PC-9 (cell line): ENCODE data around the gene CCL11.

Source experiments
- CTCF ChIP-seq: fragments of 200-600 bp; sonication (generic); conservative IDR thresholded peaks from 2 replicates; pipeline ENCODE4 v1.6.1; 2017; ENCODE audit warnings: mixed run types, antibody characterized with exemption, mild to moderate bottlenecking, moderate library complexity
- EZH2 ChIP-seq: fragments of 200-600 bp; sonication (generic); IDR thresholded peaks from 2 replicates; pipeline ENCODE4 v1.8.0; 2017; ENCODE audit warnings: antibody characterized with exemption, low read depth

- no peak for TF ChIP-seq CTCF
- no peak for TF ChIP-seq EZH2
Measured at GRCh38 chr17:34269969-34270368, 15.6 kb upstream of the CCL11 start, which contains the start of gene CCL7.
